ENCODE results near the gene KIDINS220.

Gene KIDINS220

GRCh38 chr2:8697190-8697589 lies 140.2 kb downstream of the KIDINS220 start:
- DNase-seq (ENCODE audit: low read depth): no peak

GRCh38 chr2:8694737-8695136 lies 142.7 kb downstream of the KIDINS220 start:
- no peak for DNase-seq (ENCODE audit: low read depth)

GRCh38 chr2:8693157-8693821 lies 144.1 kb downstream of the KIDINS220 start:
- no peak for DNase-seq (ENCODE audit: low read depth)

GRCh38 chr2:8692783-8693156 lies 144.6 kb downstream of the KIDINS220 start:
- DNase-seq (ENCODE audit: low read depth): no peak

- DNase-seq (ENCODE audit: low read depth): no peak
Measured at GRCh38 chr2:8691859-8692437, 145.5 kb downstream of the KIDINS220 start.

- peak; percentile 67 for DNase-seq (ENCODE audit: low read depth)
Measured at GRCh38 chr2:8685697-8686358, 151.6 kb downstream of the KIDINS220 start.

GRCh38 chr2:8684878-8685696 lies 152.3 kb downstream of the KIDINS220 start:
- DNase-seq (ENCODE audit: low read depth): peak; percentile 27

GRCh38 chr2:8684540-8684877 lies 152.9 kb downstream of the KIDINS220 start:
- no peak for DNase-seq (ENCODE audit: low read depth)

- DNase-seq (ENCODE audit: low read depth): no peak
Measured at GRCh38 chr2:8682719-8683667, 154.4 kb downstream of the KIDINS220 start.

GRCh38 chr2:8681786-8682692 lies 155.4 kb downstream of the KIDINS220 start, which contains the start of gene ID2:
TSS of gene ID2 (plus strand) at chr2:8682056. CDS start at chr2:8682166, 110 bp downstream.
- peak; percentile 97 for DNase-seq (ENCODE audit: low read depth)

GRCh38 chr2:8680822-8681760 lies 156.3 kb downstream of the KIDINS220 start:
- DNase-seq (ENCODE audit: low read depth): peak; percentile 27

GRCh38 chr2:8679827-8680731 lies 157.3 kb downstream of the KIDINS220 start:
- DNase-seq (ENCODE audit: low read depth): no peak

GRCh38 chr2:8679567-8679826 lies 157.9 kb downstream of the KIDINS220 start:
- DNase-seq (ENCODE audit: low read depth): no peak

All from activated T-helper 1 cell treated with Interleukin-2 at 50 U/mL for 16 hours (primary cell).